ENCODE data around the gene VBP1.

VBP1 gene

DNA sequence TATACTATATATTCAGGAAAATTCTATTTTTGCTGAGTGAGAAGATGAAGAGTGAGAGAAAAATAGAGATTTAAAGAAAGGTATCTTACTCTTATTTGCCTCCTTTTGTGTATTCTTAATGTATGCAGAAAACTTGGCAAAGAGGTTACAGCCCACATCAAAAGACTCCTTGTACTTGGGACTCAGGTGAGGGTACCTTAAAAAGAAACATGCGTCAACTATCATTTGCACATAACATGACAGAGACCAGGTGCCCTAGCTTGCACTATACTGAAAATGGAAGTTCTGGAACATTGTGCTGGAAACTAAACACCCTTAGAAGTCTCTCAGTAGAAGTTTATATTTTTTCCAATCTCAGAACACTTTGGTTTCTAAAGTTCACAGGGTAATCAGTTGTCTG lies 63.6 kb downstream of the VBP1 start (continued):
- TF ChIP-seq, protein P1, sequence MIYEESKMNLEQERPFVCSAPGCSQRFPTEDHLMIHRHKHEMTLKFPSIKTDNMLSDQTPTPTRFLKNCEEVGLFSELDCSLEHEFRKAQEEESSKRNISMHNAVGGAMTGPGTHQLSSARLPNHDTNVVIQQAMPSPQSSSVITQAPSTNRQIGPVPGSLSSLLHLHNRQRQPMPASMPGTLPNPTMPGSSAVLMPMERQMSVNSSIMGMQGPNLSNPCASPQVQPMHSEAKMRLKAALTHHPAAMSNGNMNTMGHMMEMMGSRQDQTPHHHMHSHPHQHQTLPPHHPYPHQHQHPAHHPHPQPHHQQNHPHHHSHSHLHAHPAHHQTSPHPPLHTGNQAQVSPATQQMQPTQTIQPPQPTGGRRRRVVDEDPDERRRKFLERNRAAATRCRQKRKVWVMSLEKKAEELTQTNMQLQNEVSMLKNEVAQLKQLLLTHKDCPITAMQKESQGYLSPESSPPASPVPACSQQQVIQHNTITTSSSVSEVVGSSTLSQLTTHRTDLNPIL (CRISPR knock-in tag; IDR thresholded peaks at IDR 0.05; ENCODE audit: low read depth), result no peak
- no peak for TF ChIP-seq BACH2 (CRISPR knock-in tag; IDR thresholded peaks at IDR 0.05; ENCODE audit: borderline replicate concordance)
- TF ChIP-seq TOX (CRISPR knock-in tag; IDR thresholded peaks at IDR 0.05; ENCODE audit: borderline replicate concordance), result no peak
- no peak for TF ChIP-seq SNAI2 (CRISPR knock-in tag; IDR thresholded peaks at IDR 0.05)
- no peak for TF ChIP-seq ISL1 (CRISPR knock-in tag; IDR thresholded peaks at IDR 0.05)

All from SK-N-SH treated with all-trans-retinoic acid at 6 μM for 48 hours (cell line).